ENCODE data around the gene OR4D9. TPM values are rescaled to one million over a fixed set of nuclear protein-coding genes. Genes with fewer than 3 reads are reported as not detected.

The OR4D9 gene
- polyA plus RNA-seq, 1 of the 3 experiments (the other 2 are of a cell fraction) = not detected

DNA sequence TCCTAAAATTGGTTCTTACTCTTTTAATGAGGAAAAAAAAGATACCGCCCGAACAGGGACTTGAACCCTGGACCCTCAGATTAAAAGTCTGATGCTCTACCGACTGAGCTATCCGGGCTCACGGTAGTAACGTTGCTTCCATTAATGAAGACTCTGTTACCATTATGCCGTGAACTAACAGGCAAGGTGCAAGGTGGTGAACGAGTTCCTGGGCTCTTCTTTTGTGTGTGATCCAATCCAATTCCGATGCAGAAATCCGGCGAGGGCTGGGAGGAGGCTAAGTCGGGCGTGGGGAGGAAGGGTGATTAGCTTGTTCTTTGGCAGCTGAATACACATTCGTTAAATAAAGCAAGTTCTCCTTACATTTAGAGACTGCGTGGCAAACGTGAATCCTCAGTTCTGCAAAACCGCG, 49.0 kb downstream of the OR4D9 start (continued):
- TF ChIP-seq MEF2A (IDR thresholded peaks at IDR 0.05; ENCODE audit: borderline replicate concordance, low read depth) = no peak
- TF ChIP-seq CTCF (IDR thresholded peaks at IDR 0.05) = no peak
- TF ChIP-seq, protein P1, sequence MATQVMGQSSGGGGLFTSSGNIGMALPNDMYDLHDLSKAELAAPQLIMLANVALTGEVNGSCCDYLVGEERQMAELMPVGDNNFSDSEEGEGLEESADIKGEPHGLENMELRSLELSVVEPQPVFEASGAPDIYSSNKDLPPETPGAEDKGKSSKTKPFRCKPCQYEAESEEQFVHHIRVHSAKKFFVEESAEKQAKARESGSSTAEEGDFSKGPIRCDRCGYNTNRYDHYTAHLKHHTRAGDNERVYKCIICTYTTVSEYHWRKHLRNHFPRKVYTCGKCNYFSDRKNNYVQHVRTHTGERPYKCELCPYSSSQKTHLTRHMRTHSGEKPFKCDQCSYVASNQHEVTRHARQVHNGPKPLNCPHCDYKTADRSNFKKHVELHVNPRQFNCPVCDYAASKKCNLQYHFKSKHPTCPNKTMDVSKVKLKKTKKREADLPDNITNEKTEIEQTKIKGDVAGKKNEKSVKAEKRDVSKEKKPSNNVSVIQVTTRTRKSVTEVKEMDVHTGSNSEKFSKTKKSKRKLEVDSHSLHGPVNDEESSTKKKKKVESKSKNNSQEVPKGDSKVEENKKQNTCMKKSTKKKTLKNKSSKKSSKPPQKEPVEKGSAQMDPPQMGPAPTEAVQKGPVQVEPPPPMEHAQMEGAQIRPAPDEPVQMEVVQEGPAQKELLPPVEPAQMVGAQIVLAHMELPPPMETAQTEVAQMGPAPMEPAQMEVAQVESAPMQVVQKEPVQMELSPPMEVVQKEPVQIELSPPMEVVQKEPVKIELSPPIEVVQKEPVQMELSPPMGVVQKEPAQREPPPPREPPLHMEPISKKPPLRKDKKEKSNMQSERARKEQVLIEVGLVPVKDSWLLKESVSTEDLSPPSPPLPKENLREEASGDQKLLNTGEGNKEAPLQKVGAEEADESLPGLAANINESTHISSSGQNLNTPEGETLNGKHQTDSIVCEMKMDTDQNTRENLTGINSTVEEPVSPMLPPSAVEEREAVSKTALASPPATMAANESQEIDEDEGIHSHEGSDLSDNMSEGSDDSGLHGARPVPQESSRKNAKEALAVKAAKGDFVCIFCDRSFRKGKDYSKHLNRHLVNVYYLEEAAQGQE (IDR thresholded peaks at IDR 0.05; ENCODE audit: low read depth, low read length) = no peak

- H3K9me3 ChIP-seq = no peaks in the 10 kb centered on the region
- peak overlapping the region; percentile 97 for H3K4me2 ChIP-seq
- CTCF ChIA-PET = interaction anchor here (2.2 to 3.7 kb wide), 2 partner anchors 11 to 24 kb away, joined by 11 to 17 read pairs; no protein-coding TSS in a partner anchor
- H3K79me2 ChIP-seq (ENCODE audit: insufficient read depth) = no peaks in the 10 kb centered on the region
- H2AFZ ChIP-seq (ENCODE audit: low read depth) = peak overlapping the region; percentile 100
- no peaks in the 10 kb centered on the region for H3K36me3 ChIP-seq (replicated peaks in 1 of 2; ENCODE audit: control insufficient read depth in 1 of 2, insufficient read depth in 2 of 2, low read length in 1 of 2)
- peaks cover 0 to 5% of the 10 kb centered on the region in 2 experiments; a peak in 2 of 4 replicates for H3K4me1 ChIP-seq (ENCODE audit: control insufficient read depth in 1 of 2, insufficient read depth in 2 of 2, low read depth in 1 of 2, low read length in 1 of 2)
- H3K9ac ChIP-seq = peak overlapping the region; percentile 87
- POLR2A ChIA-PET = interaction anchor here (0.6 kb wide), 1 partner anchor 1291 kb away, joined by 3 read pairs; no protein-coding TSS in a partner anchor
- 6% methylated on average over 22 of the region's 40 CpGs for WGBS (ENCODE audit: low lambda C conversion rate)
- H3K4me3 ChIP-seq (ENCODE audit: low read depth in 2 of 2, low read length in 1 of 2) = peak overlapping the region; percentile 79 to 86
- peaks cover 55% of the 10 kb centered on the region for H3F3A ChIP-seq (replicated peaks; ENCODE audit: insufficient read depth)
- TF ChIP-seq NRF1 (IDR thresholded peaks at IDR 0.05; ENCODE audit: low read depth, low read length) = peak; percentile 69
- TF ChIP-seq GABPA (IDR thresholded peaks at IDR 0.05; ENCODE audit: low read depth) = no peak
- TF ChIP-seq SIN3A (IDR thresholded peaks at IDR 0.05; ENCODE audit: borderline replicate concordance, low read depth, low read length) = peak; percentile 96
- TF ChIP-seq, protein P2, sequence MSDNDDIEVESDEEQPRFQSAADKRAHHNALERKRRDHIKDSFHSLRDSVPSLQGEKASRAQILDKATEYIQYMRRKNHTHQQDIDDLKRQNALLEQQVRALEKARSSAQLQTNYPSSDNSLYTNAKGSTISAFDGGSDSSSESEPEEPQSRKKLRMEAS (IDR thresholded peaks at IDR 0.05; ENCODE audit: low read depth) = peak; percentile 91
- no peak for TF ChIP-seq USF1 (IDR thresholded peaks at IDR 0.05; ENCODE audit: borderline replicate concordance, low read depth)
- TF ChIP-seq RXRA (IDR thresholded peaks at IDR 0.05; ENCODE audit: borderline replicate concordance, low read depth) = no peak
- 0 out of 2 replicates have a peak, but pooled peaks have one; percentile 9 for TF ChIP-seq FOSL2 (IDR thresholded peaks at IDR 0.05; ENCODE audit: borderline replicate concordance, low read depth)
- peak; percentile 99 for TF ChIP-seq MXI1 (IDR thresholded peaks at IDR 0.05; ENCODE audit: low read depth, low read length)
- peak; percentile 64 for TF ChIP-seq PBX3 (IDR thresholded peaks at IDR 0.05)
- no peak for TF ChIP-seq CTCF (IDR thresholded peaks at IDR 0.05)
- no peaks in the 10 kb centered on the region for H4K20me1 ChIP-seq (ENCODE audit: insufficient read depth)
- H3K9me2 ChIP-seq = no peaks in the 10 kb centered on the region
- peak; percentile 91 for DNase-seq
- peak overlapping the region; percentile 79 to 82 for H3K27ac ChIP-seq (ENCODE audit: low read depth in 2 of 2, low read length in 1 of 2)
- H3K27me3 ChIP-seq (ENCODE audit: insufficient read depth) = no peaks in the 10 kb centered on the region
Observed at GRCh38 chr11:59560702-59561473, 49.5 kb downstream of the OR4D9 start.
